Right lobe of liver (tissue), 6 donors: ENCODE results near the gene MOB3B. TPM values are rescaled to one million over a fixed set of nuclear protein-coding genes. Genes with fewer than 3 reads are reported as not detected.

ENCODE experiments used
- ATAC-seq, 4 donors: fragments of 200-7000 bp; cut with Tn5 transposase; one replicate each; pipeline ENCODE4 v1.9.1; 2020; ENCODE audit warnings: mild to moderate bottlenecking in 4 of 4, moderate library complexity in 4 of 4
- DNase-seq, 3 donors: peaks; one replicate each; pipeline ENCODE4 v3.0.0-alpha.2; 2020
- H3K27ac ChIP-seq, 3 donors: fragments of 200-600 bp; one replicate each; pipeline ENCODE4 v1.8.0; 2022
- H3K27me3 ChIP-seq, 2 donors: fragments of 200-600 bp; one replicate each; pipeline ENCODE4 v1.8.0; 2022
- H3K36me3 ChIP-seq, 4 donors: fragments of 200-600 bp; sonication (generic) in 1 of 4; one replicate each; pipeline versions ENCODE4 v1.5.1 to v1.8.0; 2017 to 2022; ENCODE audit warnings: control low read depth in 1 of 4
- H3K4me1 ChIP-seq, 4 donors: fragments of 200-600 bp; sonication (generic) in 1 of 4; one replicate each; pipeline versions ENCODE4 v1.5.1 to v1.8.0; 2017 to 2022; ENCODE audit warnings: control low read depth in 1 of 4
- H3K4me3 ChIP-seq, 3 donors: fragments of 200-600 bp; one replicate each; pipeline ENCODE4 v1.8.0; 2022
- H3K9me3 ChIP-seq, 4 donors: fragments of 200-600 bp; sonication (generic) in 1 of 4; one replicate each; pipeline versions ENCODE4 v1.5.1 to v1.8.0; 2017 to 2022; ENCODE audit warnings: control low read depth in 1 of 4
- POLR2A ChIP-seq: fragments of 450-650 bp; IDR thresholded peaks from one replicate; pipeline ENCODE4 v1.6.1; 2017; ENCODE audit warnings: antibody characterized with exemption, mild to moderate bottlenecking
- WGBS: methylation state at CpG from one replicate; pipeline ENCODE4 v1.1.6; 2018; ENCODE audit warnings: low coverage, low lambda C conversion rate; ENCODE audit not compliant: insufficient coverage; ENCODE audit errors: missing lambda C conversion rate; 5-methylcytosine and 5-hydroxymethylcytosine counted together
- intact Hi-C, 2 donors: fragments of 100-400 bp; cut with DNase I; formaldehyde crosslinking; loops; one replicate each; pipeline versions ENCODE4 v1.11.2 to v1.14.1; 2022
- total RNA-seq, 6 experiments: library from RNA; depleted of rRNA in 2 of 6; stranded (reverse); fragments of >200 nt in 2 of 6; fragmentation: NEBNext Ultra II Directional in 3 of 6; extraction: Animal tissue kit (Norgen Biotek cat#: 25700) in 3 of 6; gene quantifications; one replicate each; pipeline versions ENCODE4 v1.1.0 to v1.2.4, GENCODE V29; 2016 to 2023
- TF ChIP-seq, protein P1 (sequence below), 4 donors: fragments of 200-600 bp in 3 of 4; fragments of 450-650 bp in 1 of 4; IDR thresholded peaks; one replicate each; pipeline versions ENCODE4 v1.5.1 to v1.8.0; 2016 to 2022; ENCODE audit warnings: antibody characterized with exemption in 4 of 4, mild to moderate bottlenecking in 2 of 4
- donor health status: DM: no; HTN: yes; CAD: no.
- donor health status: DM: no; HTN: no; CAD: no.
- donor health status: DM: no; HTN: no; CAD: no.
- donor health status: DM: no; HTN: yes; CAD: no.
- donor health status: DM: no; HTN: yes; CAD: no.

The MOB3B gene
- total RNA-seq, 6 experiments from 2014 or later = 1.0 to 2.4 (median 1.7) TPM

DNA sequence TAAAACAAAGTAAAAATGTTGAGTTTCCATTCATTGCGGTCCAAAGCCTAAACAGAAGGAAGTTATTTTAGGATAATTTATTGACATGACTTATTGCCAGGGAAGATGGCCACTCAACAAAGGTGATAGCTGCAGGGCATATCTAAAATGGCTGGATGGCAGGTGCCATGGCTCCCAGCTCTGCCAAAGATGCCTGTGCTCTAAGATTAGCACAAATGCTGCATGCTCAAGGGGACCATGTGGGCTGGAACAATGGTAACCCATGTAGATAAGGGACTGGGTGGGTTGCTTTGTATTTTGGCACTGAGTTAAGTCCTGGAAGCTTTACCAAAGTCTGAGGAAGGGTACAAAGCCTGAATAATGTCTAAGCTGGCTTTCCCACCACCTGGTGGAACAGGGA is 101.1 kb downstream of the MOB3B start:
- Histone ChIP-seq H3K27ac (no peak overlapping the region), H3K9me3 (no peaks in the 10 kb centered on the region), H3K4me3 (no peak overlapping the region), H3K27me3 (no peaks in the 10 kb centered on the region), H3K36me3 (no peaks in the 10 kb centered on the region), H3K4me1 (no peaks in the 10 kb centered on the region)
- TF ChIP-seq, protein P1, sequence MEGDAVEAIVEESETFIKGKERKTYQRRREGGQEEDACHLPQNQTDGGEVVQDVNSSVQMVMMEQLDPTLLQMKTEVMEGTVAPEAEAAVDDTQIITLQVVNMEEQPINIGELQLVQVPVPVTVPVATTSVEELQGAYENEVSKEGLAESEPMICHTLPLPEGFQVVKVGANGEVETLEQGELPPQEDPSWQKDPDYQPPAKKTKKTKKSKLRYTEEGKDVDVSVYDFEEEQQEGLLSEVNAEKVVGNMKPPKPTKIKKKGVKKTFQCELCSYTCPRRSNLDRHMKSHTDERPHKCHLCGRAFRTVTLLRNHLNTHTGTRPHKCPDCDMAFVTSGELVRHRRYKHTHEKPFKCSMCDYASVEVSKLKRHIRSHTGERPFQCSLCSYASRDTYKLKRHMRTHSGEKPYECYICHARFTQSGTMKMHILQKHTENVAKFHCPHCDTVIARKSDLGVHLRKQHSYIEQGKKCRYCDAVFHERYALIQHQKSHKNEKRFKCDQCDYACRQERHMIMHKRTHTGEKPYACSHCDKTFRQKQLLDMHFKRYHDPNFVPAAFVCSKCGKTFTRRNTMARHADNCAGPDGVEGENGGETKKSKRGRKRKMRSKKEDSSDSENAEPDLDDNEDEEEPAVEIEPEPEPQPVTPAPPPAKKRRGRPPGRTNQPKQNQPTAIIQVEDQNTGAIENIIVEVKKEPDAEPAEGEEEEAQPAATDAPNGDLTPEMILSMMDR (IDR thresholded peaks at IDR 0.05) = no peak
- no peak for TF ChIP-seq POLR2A
- no peak for ATAC-seq
- 83% methylated on average over 1 of the region's 1 CpG for WGBS
- DNase-seq = no peak
- intact Hi-C loops = no loop called here

DNA sequence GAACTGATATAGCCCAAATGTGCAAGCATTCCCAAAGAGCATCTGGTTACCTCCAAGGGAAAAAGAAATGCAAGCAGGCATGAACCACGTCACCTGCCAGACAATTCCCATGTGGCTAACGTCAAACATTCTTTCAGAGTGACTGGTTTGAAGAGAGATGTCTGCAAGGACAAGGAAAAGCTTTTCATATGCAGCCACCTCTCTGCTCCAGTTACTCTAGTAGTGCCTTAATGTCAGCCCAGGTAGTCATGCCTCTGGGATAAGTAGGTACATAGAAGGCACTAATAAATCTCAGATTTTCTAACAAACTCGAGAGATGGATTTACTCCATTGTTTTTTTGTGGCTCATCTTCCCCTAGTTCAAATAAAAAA is 102.4 kb downstream of the MOB3B start:
- H3K4me1 ChIP-seq = no peaks in the 10 kb centered on the region
- H3K27me3 ChIP-seq = no peaks in the 10 kb centered on the region
- no peak overlapping the region for H3K4me3 ChIP-seq
- WGBS = 87% methylated on average over 3 of the region's 3 CpGs
- H3K36me3 ChIP-seq = no peaks in the 10 kb centered on the region
- TF ChIP-seq POLR2A = no peak
- TF ChIP-seq, protein P1 (IDR thresholded peaks at IDR 0.05) = no peak
- DNase-seq (no peak), ATAC-seq (no peak)
- intact Hi-C loops = no loop called here
- H3K27ac ChIP-seq = no peak overlapping the region
- H3K9me3 ChIP-seq = no peaks in the 10 kb centered on the region

DNA sequence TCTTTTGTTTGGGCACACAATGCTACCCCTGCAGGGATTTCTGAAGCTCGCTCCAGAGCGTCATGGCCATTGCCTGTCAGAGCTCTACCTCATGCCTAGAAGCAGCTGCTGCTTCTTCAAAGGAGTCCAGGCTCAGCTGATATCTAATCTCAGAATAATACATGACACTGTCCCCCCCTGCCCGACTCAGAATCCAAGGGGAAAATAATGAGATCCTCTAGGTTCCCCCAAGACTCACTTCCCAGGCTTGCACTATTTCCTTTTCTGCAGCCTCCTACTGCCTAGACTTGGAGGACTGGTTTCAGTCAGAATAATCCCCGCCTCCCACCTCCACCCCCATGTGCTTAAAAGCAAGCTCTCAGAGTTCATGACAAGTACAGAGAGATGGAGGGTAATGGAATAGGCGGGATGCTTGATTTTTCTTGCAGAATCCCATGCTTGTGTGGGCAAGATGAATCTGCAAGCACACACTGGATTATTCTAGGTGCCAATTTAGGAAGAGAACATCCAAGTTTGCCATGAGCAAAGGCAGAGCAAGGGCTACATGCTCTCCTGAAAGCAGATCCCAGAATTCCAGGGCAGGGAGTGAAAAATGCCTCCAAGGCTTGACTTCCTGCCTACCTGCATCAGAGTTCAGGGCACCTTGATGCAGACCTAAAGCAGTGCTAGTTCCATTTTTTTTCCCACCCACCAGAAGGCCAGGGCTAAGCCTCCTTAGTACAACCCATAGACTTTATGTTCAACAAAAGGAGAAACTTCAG is 102.9 kb downstream of the MOB3B start:
- intact Hi-C loops = no loop called here
- no peak for ATAC-seq

DNA sequence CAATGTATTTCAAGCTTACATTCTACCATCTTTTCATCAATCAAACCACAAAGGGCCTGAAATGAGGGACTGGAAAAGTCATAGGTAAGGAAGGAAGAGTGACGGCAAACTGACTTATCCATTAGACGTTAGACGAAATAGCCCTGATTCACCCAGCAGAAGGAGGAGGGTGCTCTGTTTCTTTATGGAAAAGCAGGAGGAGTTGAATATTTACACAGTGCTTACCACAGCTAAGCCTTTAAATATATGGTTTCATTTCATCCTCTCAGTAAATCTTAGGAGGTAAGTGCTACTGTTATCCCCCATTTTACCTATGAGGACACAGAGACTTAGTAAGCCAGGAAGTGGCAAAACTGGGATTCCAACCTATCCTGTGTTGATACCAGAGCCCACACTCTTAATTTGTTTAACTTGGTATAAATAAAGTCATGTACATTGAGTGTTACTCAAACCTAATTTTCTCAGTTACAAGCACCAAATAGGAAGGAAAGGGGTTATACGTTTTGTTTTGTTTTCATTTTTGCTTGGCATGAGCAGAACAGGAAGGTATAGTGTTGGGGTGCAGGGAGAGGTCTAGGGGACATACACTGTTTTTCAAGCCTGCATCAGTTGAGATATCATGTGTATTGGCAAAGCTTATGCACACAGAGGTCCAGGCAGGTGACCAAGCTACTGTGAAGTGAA is 103.6 kb downstream of the MOB3B start:
- Histone ChIP-seq H3K9me3 (no peaks in the 10 kb centered on the region), H3K27ac (no peak overlapping the region)
- WGBS = 62% methylated on average over 4 of the region's 4 CpGs

More for the DNA sequence above, 102.9 kb downstream of the MOB3B start:
- Histone ChIP-seq H3K9me3 (no peaks in the 10 kb centered on the region), H3K36me3 (no peaks in the 10 kb centered on the region), H3K27ac (no peak overlapping the region), H3K4me3 (no peak overlapping the region), H3K27me3 (no peaks in the 10 kb centered on the region), H3K4me1 (no peaks in the 10 kb centered on the region)
- TF ChIP-seq, protein P1 (IDR thresholded peaks at IDR 0.05) = no peak
- no peak for TF ChIP-seq POLR2A
- WGBS = 79% methylated on average over 3 of the region's 5 CpGs
- no peak for DNase-seq

More for the DNA sequence above, 103.6 kb downstream of the MOB3B start:
- Histone ChIP-seq H3K4me3 (no peak overlapping the region), H3K4me1 (no peaks in the 10 kb centered on the region), H3K27me3 (no peaks in the 10 kb centered on the region), H3K36me3 (no peaks in the 10 kb centered on the region)
- intact Hi-C loops = no loop called here
- no peak for ATAC-seq
- no peak for DNase-seq
- TF ChIP-seq, protein P1 (IDR thresholded peaks at IDR 0.05) = no peak
- TF ChIP-seq POLR2A = no peak
